SK-N-SH (cell line): ENCODE results near the gene PLXNA4. TPM values are rescaled to one million over a fixed set of nuclear protein-coding genes. Genes with fewer than 3 reads are reported as not detected.
A peak's percentile ranks its signal among the peaks of the same experiment; 100 is the strongest.

ENCODE experiments used
- CTCF ChIA-PET: fragments of 300-600, 350-600 bp; formaldehyde crosslinking; extraction: SDS; loops from one replicate; lab custom pipeline; 2021; lab: Yijun Ruan, JAX
- POLR2A ChIA-PET: fragments of 350-600 bp; sonication (Branson Sonifier 250); formaldehyde crosslinking; extraction: SDS; loops from one replicate; lab custom pipeline; 2020; ENCODE audit warnings: antibody characterized with exemption, inconsistent platforms; lab: Yijun Ruan, JAX
- DNase-seq: peaks from one replicate; pipeline ENCODE4 v3.0.0; 2012
- H2AFZ ChIP-seq: fragments of 200-600 bp; sonication (generic); 2 replicates; pipeline ENCODE4 v1.8.1; 2016; ENCODE audit warnings: antibody characterized with exemption, mild to moderate bottlenecking, low read depth
- H3F3A ChIP-seq: fragments of 200-600 bp; sonication (generic); replicated peaks from 2 replicates; pipeline ENCODE3; 2016; ENCODE audit warnings: antibody characterized with exemption, mild to moderate bottlenecking; ENCODE audit not compliant: insufficient read depth
- H3K27ac ChIP-seq, 2 experiments: fragments of 200-500 bp in 1 of 2; fragments of 200-600 bp in 1 of 2; sonication (Bioruptor generic) in 1 of 2; sonication (generic), shearing (Covaris generic) in 1 of 2; 2 replicates each; pipeline versions ENCODE4 v1.5.1 to v1.6.1; 2014 to 2016; ENCODE audit warnings: low read depth in 2 of 2, inconsistent platforms in 1 of 2, low read length in 1 of 2, mild to moderate bottlenecking in 1 of 2, mixed read lengths in 1 of 2
- H3K27me3 ChIP-seq: fragments of 200-600 bp; sonication (generic), shearing (Covaris generic); 2 replicates; pipeline ENCODE4 v1.6.1; 2016; ENCODE audit warnings: mixed run types; ENCODE audit not compliant: insufficient read depth
- H3K36me3 ChIP-seq, 2 experiments: fragments of 200-500 bp in 1 of 2; fragments of 200-600 bp in 1 of 2; sonication (Bioruptor generic) in 1 of 2; sonication (generic) in 1 of 2; replicated peaks in 1 of 2; 2 replicates each; pipeline versions ENCODE3 to v1.5.1; 2014 to 2016; ENCODE audit warnings: low read length in 1 of 2, mild to moderate bottlenecking in 1 of 2; ENCODE audit not compliant: insufficient read depth in 2 of 2, control insufficient read depth in 1 of 2
- H3K4me1 ChIP-seq, 2 experiments: fragments of 200-500 bp in 1 of 2; fragments of 200-600 bp in 1 of 2; sonication (Bioruptor generic) in 1 of 2; sonication (generic), shearing (Covaris generic) in 1 of 2; 2 replicates each; pipeline versions ENCODE4 v1.5.1 to v1.6.1; 2014 to 2016; ENCODE audit warnings: low read depth in 1 of 2, low read length in 1 of 2, mixed run types in 1 of 2; ENCODE audit not compliant: insufficient read depth in 2 of 2, control insufficient read depth in 1 of 2
- H3K4me2 ChIP-seq: fragments of 200-600 bp; sonication (generic), shearing (Covaris generic); 2 replicates; pipeline ENCODE4 v1.6.1; 2017; ENCODE audit warnings: mixed run types
- H3K4me3 ChIP-seq, 2 experiments: fragments of 200-500 bp in 1 of 2; fragments of 200-600 bp in 1 of 2; sonication (Bioruptor generic) in 1 of 2; sonication (generic), shearing (Covaris generic) in 1 of 2; 2 replicates each; pipeline versions ENCODE4 v1.5.1 to v1.8.1; 2014 to 2016; ENCODE audit warnings: low read depth in 2 of 2, inconsistent platforms in 1 of 2, low read length in 1 of 2, mild to moderate bottlenecking in 1 of 2, mixed read lengths in 1 of 2, moderate library complexity in 1 of 2
- H3K79me2 ChIP-seq: fragments of 200-600 bp; sonication (generic); 2 replicates; pipeline ENCODE4 v1.8.1; 2017; ENCODE audit warnings: mild to moderate bottlenecking; ENCODE audit not compliant: insufficient read depth
- H3K9ac ChIP-seq: fragments of 200-600 bp; sonication (generic); 2 replicates; pipeline ENCODE4 v1.6.1; 2017; ENCODE audit warnings: mixed run types
- H3K9me2 ChIP-seq: fragments of 200-600 bp; sonication (generic); 2 replicates; pipeline ENCODE4 v1.6.1; 2017; ENCODE audit warnings: mixed run types
- H3K9me3 ChIP-seq: fragments of 200-600 bp; sonication (generic); 2 replicates; pipeline ENCODE4 v1.6.1; 2017; ENCODE audit warnings: mixed run types, mild to moderate bottlenecking, moderate library complexity
- H4K20me1 ChIP-seq: fragments of 200-600 bp; sonication (generic); 2 replicates; pipeline ENCODE4 v1.6.1; 2017; ENCODE audit warnings: mild to moderate bottlenecking, mixed run types; ENCODE audit not compliant: insufficient read depth
- CHD2 ChIP-seq: fragments of 150-350 bp; IDR thresholded peaks from 2 replicates; pipeline ENCODE4 v1.6.1; 2018; ENCODE audit warnings: low read length; ENCODE audit not compliant: partially characterized antibody
- ELF1 ChIP-seq: IDR thresholded peaks from 2 replicates; pipeline ENCODE4 v1.4.0; 2012
- EP300 ChIP-seq, 2 experiments: IDR thresholded peaks; 2 replicates each; pipeline versions ENCODE4 v1.4.0 to v1.6.1; 2012; ENCODE audit warnings: borderline replicate concordance in 1 of 2, low read depth in 1 of 2, low read length in 1 of 2
- EZH2phosphoT487 ChIP-seq: fragments of 200-600 bp; sonication (generic); IDR thresholded peaks from 2 replicates; pipeline ENCODE4 v1.6.1; 2017; ENCODE audit warnings: low read depth, mixed run types, mild to moderate bottlenecking, antibody characterized with exemption, moderate library complexity, borderline replicate concordance
- FOSL2 ChIP-seq: IDR thresholded peaks from 2 replicates; pipeline ENCODE4 v1.4.0; 2012; ENCODE audit warnings: low read depth, mild to moderate bottlenecking, moderate library complexity, borderline replicate concordance
- FOXJ3 ChIP-seq: sonication (generic); formaldehyde crosslinking; IDR thresholded peaks from 2 replicates; pipeline ENCODE4 v1.5.1; 2020; ENCODE audit warnings: mild to moderate bottlenecking, missing genetic modification reagents
- FOXM1 ChIP-seq: IDR thresholded peaks from 2 replicates; pipeline ENCODE4 v1.4.0; 2012; ENCODE audit warnings: low read depth, mild to moderate bottlenecking
- GABPA ChIP-seq: IDR thresholded peaks from 2 replicates; pipeline ENCODE4 v1.4.0; 2012; ENCODE audit warnings: low read depth, mild to moderate bottlenecking
- GATA2 ChIP-seq: sonication (generic); formaldehyde crosslinking; IDR thresholded peaks from 2 replicates; pipeline ENCODE4 v1.5.0; 2020; ENCODE audit warnings: mild to moderate bottlenecking, missing genetic modification reagents
- IRF3 ChIP-seq: fragments of 150-350 bp; IDR thresholded peaks from 2 replicates; pipeline ENCODE4 v1.6.1; 2016; ENCODE audit warnings: mild to moderate bottlenecking, low read depth, low read length
- JUND ChIP-seq: IDR thresholded peaks from 2 replicates; pipeline ENCODE4 v1.4.0; 2012
- MAX ChIP-seq: IDR thresholded peaks from 2 replicates; pipeline ENCODE4 v1.4.0; 2012; ENCODE audit warnings: low read depth
- MEF2A ChIP-seq: IDR thresholded peaks from 2 replicates; pipeline ENCODE4 v1.4.0; 2012; ENCODE audit warnings: low read depth, borderline replicate concordance
- MXI1 ChIP-seq: IDR thresholded peaks from 2 replicates; pipeline ENCODE4 v1.6.1; 2012; ENCODE audit warnings: mild to moderate bottlenecking, low read depth, low read length, improper control_type of control experiment
- NFIC ChIP-seq: IDR thresholded peaks from 2 replicates; pipeline ENCODE4 v1.4.0; 2012; ENCODE audit warnings: borderline replicate concordance
- PBX3 ChIP-seq: IDR thresholded peaks from 2 replicates; pipeline ENCODE4; 2012
- POLR2AphosphoS5 ChIP-seq: IDR thresholded peaks from 2 replicates; pipeline ENCODE4 v1.6.1; 2012; ENCODE audit warnings: low read depth, low read length
- RAD21 ChIP-seq: IDR thresholded peaks from 2 replicates; pipeline ENCODE4 v1.6.1; 2012; ENCODE audit warnings: mild to moderate bottlenecking, low read length
- RCOR1 ChIP-seq: fragments of 150-350 bp; IDR thresholded peaks from 2 replicates; pipeline ENCODE4 v1.6.1; 2017; ENCODE audit warnings: antibody characterized with exemption, low read length
- REST ChIP-seq: IDR thresholded peaks from 2 replicates; pipeline ENCODE4 v1.6.1; 2012; ENCODE audit warnings: mild to moderate bottlenecking, low read depth, low read length, moderate library complexity
- RXRA ChIP-seq: IDR thresholded peaks from 2 replicates; pipeline ENCODE4 v1.4.0; 2012; ENCODE audit warnings: low read depth, mild to moderate bottlenecking, borderline replicate concordance
- SMC3 ChIP-seq: IDR thresholded peaks from 2 replicates; pipeline ENCODE4 v1.6.1; 2012; ENCODE audit warnings: low read depth, low read length, improper control_type of control experiment
- TAF1 ChIP-seq: IDR thresholded peaks from 2 replicates; pipeline ENCODE4 v1.6.1; 2012; ENCODE audit warnings: low read depth, mild to moderate bottlenecking, low read length, moderate library complexity, borderline replicate concordance
- TCF12 ChIP-seq: IDR thresholded peaks from 2 replicates; pipeline ENCODE4 v1.4.0; 2012
- TEAD4 ChIP-seq: IDR thresholded peaks from 2 replicates; pipeline ENCODE4 v1.4.0; 2012; ENCODE audit warnings: mild to moderate bottlenecking, borderline replicate concordance; ENCODE audit not compliant: insufficient read depth
- USF1 ChIP-seq: IDR thresholded peaks from 2 replicates; pipeline ENCODE4 v1.4.0; 2012; ENCODE audit warnings: low read depth, borderline replicate concordance
- USF2 ChIP-seq: fragments of 150-350 bp; IDR thresholded peaks from 2 replicates; pipeline ENCODE4 v1.6.1; 2017; ENCODE audit warnings: antibody characterized with exemption, low read length, low read depth, borderline replicate concordance
- YY1 ChIP-seq: IDR thresholded peaks from 2 replicates; pipeline ENCODE4 v1.4.0; 2012; ENCODE audit warnings: low read depth, mild to moderate bottlenecking
- WGBS: methylation state at CpG from one replicate; pipeline ENCODE4 v1.1.6; 2017; ENCODE audit warnings: low lambda C conversion rate; 5-methylcytosine and 5-hydroxymethylcytosine counted together
- polyA plus RNA-seq, 3 experiments: library from polyadenylated mRNA; depleted of rRNA; stranded (reverse); fragments of >200 nt; gene quantifications; 2 replicates each; pipeline ENCODE4 v1.2.3, GENCODE V29; 2012

Gene PLXNA4
- polyA plus RNA-seq, 1 of the 3 experiments (the other 2 are of a cell fraction): 2.4 TPM

GRCh38 chr7:132476541-132476940 is 99.7 kb downstream of the PLXNA4 start:
- Histone ChIP-seq H3F3A (no peaks in the 10 kb centered on the region), H3K79me2 (no peaks in the 10 kb centered on the region), H3K9me2 (no peaks in the 10 kb centered on the region), H3K9ac (no peak overlapping the region), H3K4me2 (no peak overlapping the region), H3K36me3 (no peaks in the 10 kb centered on the region), H3K9me3 (no peaks in the 10 kb centered on the region), H2AFZ (no peak overlapping the region), H3K27ac (peak overlapping the region; percentile 2 to 95; a peak in 3 of 4 replicates), H3K4me1 (peaks cover 14 to 64% of the 10 kb centered on the region in 2 experiments; a peak in 3 of 4 replicates), H3K27me3 (peaks cover 3% of the 10 kb centered on the region; the same call in 1 of the 2 replicates), H3K4me3 (no peak overlapping the region), H4K20me1 (no peaks in the 10 kb centered on the region)
- ChIA-PET CTCF (interaction anchor here (0.8 to 3.5 kb wide), 12 partner anchors 10 to 957 kb away, joined by 3 to 26 read pairs (median 6); partner anchors contain the start of gene PLXNA4), POLR2A (interaction anchor here (0.6 to 1.1 kb wide), 2 partner anchors 41 to 106 kb away, joined by 3 to 5 read pairs; no protein-coding TSS in a partner anchor)
- peak; percentile 37 for DNase-seq
- 31% methylated on average over 1 of the region's 1 CpG for WGBS
- TF ChIP-seq YY1 (no peak), MXI1 (no peak), EZH2phosphoT487 (no peak), TCF12 (0 out of 2 replicates have a peak, but pooled peaks have one; percentile 5), FOSL2 (no peak), USF2 (no peak), PBX3 (no peak), TEAD4 (0 out of 2 replicates have a peak, but pooled peaks have one; percentile 45), EP300 (IDR thresholded peaks at IDR 0.05; ENCODE audit: borderline replicate concordance in 1 of 2, low read depth in 1 of 2, low read length in 1 of 2) (peak in 1 of 2 experiments; percentile 79; a peak in 1 of 4 replicates), RCOR1 (peak; percentile 79), GATA2 (CRISPR knock-in tag) (no peak), USF1 (no peak), FOXM1 (no peak), JUND (no peak), POLR2AphosphoS5 (no peak), MEF2A (no peak), RAD21 (no peak), IRF3 (no peak), ELF1 (no peak), MAX (no peak), FOXJ3 (no peak), GABPA (no peak), CHD2 (no peak), SMC3 (no peak), NFIC (no peak), RXRA (no peak), REST (no peak), TAF1 (no peak)
